Natural killer cell (primary cell): ENCODE results near the gene MAP3K10. TPM values are rescaled to one million over a fixed set of nuclear protein-coding genes. Genes with fewer than 3 reads are reported as not detected.

Experiments
- ATAC-seq, 3 donors: fragments of 150-1000 bp in 2 of 3; fragments of 200-7000 bp in 1 of 3; cut with Tn5 transposase; 1 replicate in 1 of 3; 2 replicates in 2 of 3; pipeline ENCODE4 v1.10.0; 2021; ENCODE audit warnings: mild to moderate bottlenecking in 2 of 3, moderate library complexity in 2 of 3
- DNase-seq, 2 donors: peaks; one replicate each; pipeline versions ENCODE4 v3.0.0 to v3.0.0-alpha.2; 2013 to 2021; ENCODE audit warnings: mixed read lengths in 1 of 2
- H3K27ac ChIP-seq: one replicate; pipeline ENCODE4 v1.5.1; 2013; ENCODE audit warnings: mild to moderate bottlenecking, low read length
- H3K27me3 ChIP-seq: one replicate; pipeline ENCODE4 v1.6.1; 2013; ENCODE audit warnings: low read length; ENCODE audit not compliant: control insufficient read depth, insufficient read depth
- H3K36me3 ChIP-seq: one replicate; pipeline ENCODE4 v1.6.1; 2013; ENCODE audit warnings: low read length; ENCODE audit not compliant: control insufficient read depth, insufficient read depth
- H3K4me1 ChIP-seq: one replicate; pipeline ENCODE4 v1.6.1; 2013; ENCODE audit warnings: low read length; ENCODE audit not compliant: control insufficient read depth, insufficient read depth
- H3K4me3 ChIP-seq: one replicate; pipeline ENCODE4 v1.5.1; 2013; ENCODE audit warnings: low read length
- H3K9me3 ChIP-seq: one replicate; pipeline ENCODE4 v1.6.1; 2013; ENCODE audit warnings: low read length; ENCODE audit not compliant: control insufficient read depth, insufficient read depth
- H3K27ac Mint-ChIP-seq, 2 donors: one replicate each; pipeline ENCODE4 v1.8.0; 2022; ENCODE audit warnings: mild to moderate bottlenecking in 2 of 2, mixed read lengths in 2 of 2, moderate library complexity in 1 of 2
- H3K27me3 Mint-ChIP-seq, 2 donors: one replicate each; pipeline ENCODE4 v1.8.0; 2022; ENCODE audit warnings: low read depth in 2 of 2, mixed read lengths in 2 of 2
- H3K36me3 Mint-ChIP-seq: one replicate; pipeline ENCODE4 v1.8.0; 2022; ENCODE audit warnings: mixed read lengths
- H3K4me1 Mint-ChIP-seq, 2 donors: one replicate each; pipeline ENCODE4 v1.8.0; 2022; ENCODE audit warnings: mixed read lengths in 2 of 2
- H3K4me3 Mint-ChIP-seq: one replicate; pipeline ENCODE4 v1.8.0; 2022; ENCODE audit warnings: mild to moderate bottlenecking, moderate library complexity, mixed read lengths
- H3K9me3 Mint-ChIP-seq, 2 donors: one replicate each; pipeline ENCODE4 v1.8.0; 2022; ENCODE audit warnings: mixed read lengths in 2 of 2
- CTCF ChIP-seq: fragments of 200-600 bp; IDR thresholded peaks from one replicate; pipeline ENCODE4 v1.8.0; 2022; ENCODE audit warnings: antibody characterized with exemption
- WGBS: methylation state at CpG from one replicate; pipeline ENCODE4 v1.1.7; 2013; ENCODE audit warnings: missing lambda C conversion rate; ENCODE audit not compliant: insufficient coverage; 5-methylcytosine and 5-hydroxymethylcytosine counted together
- intact Hi-C: fragments of 100-400 bp; cut with micrococcal nuclease; formaldehyde crosslinking; loops from one replicate; pipeline ENCODE4 v1.14.2; 2022
- total RNA-seq, 4 donors: library from RNA; stranded (reverse); fragments of 120-200 nt in 1 of 4; gene quantifications; one replicate each; pipeline versions ENCODE4 v1.2.3 to v1.2.4, GENCODE V29; 2013 to 2022

Gene MAP3K10
- total RNA-seq, 3 donors from 2014 or later (not counting 1 experiment from before 2014, with no cell fraction given): 27.1 to 39.0 (median 36.0) TPM

GRCh38 chr19:40154121-40154680 is 37.0 kb upstream of the MAP3K10 start:
- Mint-ChIP-seq H3K4me1 (peaks cover 21 to 28% of the 10 kb centered on the region in 2 donors), H3K27me3 (no peaks in the 10 kb centered on the region), H3K27ac (no peak overlapping the region), H3K36me3 (no peaks in the 10 kb centered on the region), H3K9me3 (no peaks in the 10 kb centered on the region), H3K4me3 (no peak overlapping the region)
- Histone ChIP-seq H3K4me3 (no peak overlapping the region), H3K36me3 (no peaks in the 10 kb centered on the region), H3K27me3 (no peaks in the 10 kb centered on the region), H3K9me3 (no peaks in the 10 kb centered on the region), H3K27ac (no peak overlapping the region), H3K4me1 (peaks cover 26% of the 10 kb centered on the region)
- ATAC-seq: no peak
- TF ChIP-seq CTCF: no peak
- intact Hi-C loops: no loop called here
- 90% methylated on average over 11 of the region's 11 CpGs for WGBS
- no peak for DNase-seq

- intact Hi-C loops: loop anchor here (5.0 kb wide), 1 partner anchor 66 kb away; no protein-coding TSS in a partner anchor
- Mint-ChIP-seq H3K27ac (peak overlapping the region in 1 of 2 donors; percentile 62), H3K9me3 (no peaks in the 10 kb centered on the region), H3K36me3 (no peaks in the 10 kb centered on the region), H3K4me1 (peaks cover 21 to 28% of the 10 kb centered on the region in 2 donors), H3K4me3 (peak overlapping the region; percentile 70), H3K27me3 (no peaks in the 10 kb centered on the region)
- Histone ChIP-seq H3K4me1 (peaks cover 26% of the 10 kb centered on the region), H3K27me3 (no peaks in the 10 kb centered on the region), H3K27ac (no peak overlapping the region), H3K36me3 (no peaks in the 10 kb centered on the region), H3K9me3 (no peaks in the 10 kb centered on the region), H3K4me3 (no peak overlapping the region)
- DNase-seq: peak in 1 of 2 donors; percentile 41
- no peak for TF ChIP-seq CTCF
- ATAC-seq: peak in 2 of 3 donors; percentile 30 to 37
- WGBS: 36% methylated on average over 8 of the region's 8 CpGs
Observed at GRCh38 chr19:40155749-40156265, 35.4 kb upstream of the MAP3K10 start.

- peaks cover 21 to 28% of the 10 kb centered on the region in 2 donors for H3K4me1 Mint-ChIP-seq
- peak in 1 of 2 donors; percentile 50 for DNase-seq
- peak overlapping the region; percentile 55 for H3K4me3 Mint-ChIP-seq
- no peak for TF ChIP-seq CTCF
- no peak overlapping the region for H3K4me3 ChIP-seq
- peak overlapping the region; percentile 38 to 75 for H3K27ac Mint-ChIP-seq
- H3K27ac ChIP-seq: no peak overlapping the region
- H3K27me3 ChIP-seq: no peaks in the 10 kb centered on the region
- H3K27me3 Mint-ChIP-seq: no peaks in the 10 kb centered on the region
- H3K36me3 ChIP-seq: no peaks in the 10 kb centered on the region
- H3K9me3 Mint-ChIP-seq: no peaks in the 10 kb centered on the region
- peaks cover 34% of the 10 kb centered on the region for H3K4me1 ChIP-seq
- ATAC-seq: peak; percentile 82 to 95 (median 93)
- H3K36me3 Mint-ChIP-seq: no peaks in the 10 kb centered on the region
- 37% methylated on average over 6 of the region's 6 CpGs for WGBS
- intact Hi-C loops: loop anchor here (1.0 to 5.0 kb wide), 2 partner anchors 12 to 65 kb away; no protein-coding TSS in a partner anchor
- H3K9me3 ChIP-seq: no peaks in the 10 kb centered on the region
Observed at GRCh38 chr19:40157059-40157458, 34.2 kb upstream of the MAP3K10 start.
